ENCODE measurements around the gene KLRG1. TPM values are rescaled to one million over a fixed set of nuclear protein-coding genes. Genes with fewer than 3 reads are reported as not detected.

KLRG1 gene
- total and polyA plus RNA-seq, 10 donors, result 2.0 to 35.9 (median 28.0) TPM

DNA sequence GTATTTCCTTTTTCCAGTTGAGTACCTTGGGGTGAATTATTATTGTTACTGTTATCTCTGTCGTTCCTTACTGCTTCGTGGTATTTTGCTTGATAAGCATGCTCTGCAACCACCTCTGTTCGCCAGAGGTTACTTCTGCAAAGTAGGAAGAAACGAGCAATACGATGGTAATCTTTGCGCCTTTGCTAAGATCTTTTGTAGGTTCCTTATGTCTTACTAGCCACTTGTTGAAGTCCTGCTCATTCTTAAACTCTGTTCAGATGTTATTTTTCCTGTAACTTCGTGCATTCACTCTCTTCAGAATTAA, 39.2 kb upstream of the KLRG1 start:
- DNase-seq, result no peak
- 0 to 2% (median 1%) methylated on average over 7 of the region's 7 CpGs for WGBS, 5 donors
- no peak for TF ChIP-seq POLR2AphosphoS5 (IDR thresholded peaks at IDR 0.05)
- TF ChIP-seq CTCF (IDR thresholded peaks at IDR 0.05 in 8 of 11, conservative IDR thresholded peaks at IDR 0.05 in 3 of 11), result peak in 2 of 11 experiments; percentile 2 to 8
- no peak for TF ChIP-seq POLR2A (IDR thresholded peaks at IDR 0.05)
- H3K27me3 ChIP-seq (replicated peaks in 1 of 7), result no peaks in the 10 kb centered on the region
- intact Hi-C loops (cut with DNase I; ENCODE audit: low total_unique reads), result loop anchor here (5.0 kb wide), 1 partner anchor 87 kb away; no protein-coding TSS in a partner anchor
- H3K4me3 ChIP-seq, result peak overlapping the region; percentile 60 to 95 (median 88)
- H3K36me3 ChIP-seq, result peaks cover 0 to 23% (median 11%) of the 10 kb centered on the region in 6 donors
- H3K27ac ChIP-seq, result peak overlapping the region; percentile 96 to 98 (median 97)
- H3K9me3 ChIP-seq, result peaks cover 0 to 11% (median 4%) of the 10 kb centered on the region in 8 donors
- H3K4me1 ChIP-seq, result peaks cover 18 to 83% (median 39%) of the 10 kb centered on the region in 6 donors

GRCh38 chr12:8950702-8951478, 38.5 kb upstream of the KLRG1 start:
- Histone ChIP-seq H3K9me3 (peaks cover 0 to 14% (median 4%) of the 10 kb centered on the region in 8 donors), H3K27me3 (replicated peaks in 1 of 7) (no peaks in the 10 kb centered on the region), H3K27ac (peak overlapping the region; percentile 96 to 98 (median 97)), H3K36me3 (peaks cover 0 to 18% (median 3%) of the 10 kb centered on the region in 6 donors), H3K4me3 (peak overlapping the region; percentile 60 to 95 (median 88)), H3K4me1 (peaks cover 18 to 79% (median 39%) of the 10 kb centered on the region in 6 donors)
- 6 to 8% (median 6%) methylated on average over 9 of the region's 9 CpGs for WGBS, 5 donors
- DNase-seq, result no peak
- TF ChIP-seq CTCF (IDR thresholded peaks at IDR 0.05 in 8 of 11, conservative IDR thresholded peaks at IDR 0.05 in 3 of 11), result peak in 7 of 11 experiments; percentile 14 to 32 (median 19)
- TF ChIP-seq POLR2A (IDR thresholded peaks at IDR 0.05), result no peak
- intact Hi-C loops (cut with DNase I; ENCODE audit: low total_unique reads), result loop anchor here (5.0 kb wide), 1 partner anchor 86 kb away; no protein-coding TSS in a partner anchor

- Histone ChIP-seq H3K4me3 (peak overlapping the region in 3 of 8 donors; percentile 60 to 95 (median 89)), H3K9me3 (peaks cover 0 to 17% (median 4%) of the 10 kb centered on the region in 8 donors), H3K27ac (peak overlapping the region in 7 of 8 donors; percentile 96 to 98 (median 97)), H3K36me3 (peaks cover 0 to 15% (median 0%) of the 10 kb centered on the region in 6 donors), H3K27me3 (replicated peaks in 1 of 7) (no peaks in the 10 kb centered on the region), H3K4me1 (peaks cover 16 to 70% (median 36%) of the 10 kb centered on the region in 6 donors)
- TF ChIP-seq CTCF (IDR thresholded peaks at IDR 0.05 in 8 of 11, conservative IDR thresholded peaks at IDR 0.05 in 3 of 11), result peak in 1 of 11 experiments; percentile 5
- TF ChIP-seq POLR2AphosphoS5 (IDR thresholded peaks at IDR 0.05), result no peak
- no peak for DNase-seq
- 29 to 53% (median 49%) methylated on average over 1 of the region's 1 CpG for WGBS, 5 donors
- intact Hi-C loops (cut with DNase I; ENCODE audit: low total_unique reads), result loop anchor here (5.0 kb wide), 1 partner anchor 86 kb away; no protein-coding TSS in a partner anchor
Measured at GRCh38 chr12:8951744-8952143, 37.6 kb upstream of the KLRG1 start.
